GM21529 (cell line): ENCODE results near the gene IFI44L.

Experiments
- ATAC-seq: cut with Tn5 transposase; IDR thresholded peaks from one replicate; pipeline ENCODE4 v1.9.1; 2021; ENCODE audit not compliant: unreplicated experiment

The IFI44L gene

DNA sequence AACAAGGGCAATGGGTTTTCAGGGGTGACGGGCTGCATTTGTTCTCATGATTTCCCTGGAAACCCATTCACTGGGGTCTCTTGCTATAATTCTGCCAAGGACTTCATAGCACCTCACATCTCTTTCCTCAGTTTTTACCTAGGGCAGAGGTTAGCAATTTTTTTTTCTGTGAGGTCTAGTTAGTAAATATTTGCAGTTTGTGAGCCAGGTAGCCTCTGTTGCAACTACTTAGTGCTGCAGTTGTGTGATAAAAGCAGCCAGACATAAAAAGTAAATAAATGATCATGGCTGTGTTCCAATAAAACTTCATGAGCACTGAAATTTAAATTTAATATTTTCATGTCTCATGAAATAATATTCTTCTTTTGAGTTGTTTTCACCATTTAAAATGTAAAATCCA is 67.1 kb downstream of the IFI44L start:
- no peak for ATAC-seq

DNA sequence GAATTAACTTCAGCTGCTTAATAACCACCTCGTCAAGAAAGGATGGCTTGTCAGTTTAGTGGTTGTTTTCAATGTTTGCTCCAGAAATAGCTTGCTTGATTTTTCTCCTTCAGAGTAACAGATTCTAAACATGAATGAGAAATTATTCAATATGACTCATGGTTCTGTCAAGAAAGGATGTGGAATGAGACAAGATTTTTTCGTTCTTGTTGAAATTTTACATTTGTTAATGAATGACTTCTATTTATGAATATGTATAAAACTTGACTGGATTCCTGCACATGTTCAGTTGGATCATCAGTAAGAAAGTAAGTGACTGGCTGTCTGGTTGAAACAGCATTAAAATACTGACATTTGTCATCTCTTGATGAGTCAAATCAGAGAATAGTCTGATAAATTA is 67.7 kb downstream of the IFI44L start:
- ATAC-seq: no peak

GRCh38 chr1:78688697-78689096 is 68.4 kb downstream of the IFI44L start:
- no peak for ATAC-seq

DNA sequence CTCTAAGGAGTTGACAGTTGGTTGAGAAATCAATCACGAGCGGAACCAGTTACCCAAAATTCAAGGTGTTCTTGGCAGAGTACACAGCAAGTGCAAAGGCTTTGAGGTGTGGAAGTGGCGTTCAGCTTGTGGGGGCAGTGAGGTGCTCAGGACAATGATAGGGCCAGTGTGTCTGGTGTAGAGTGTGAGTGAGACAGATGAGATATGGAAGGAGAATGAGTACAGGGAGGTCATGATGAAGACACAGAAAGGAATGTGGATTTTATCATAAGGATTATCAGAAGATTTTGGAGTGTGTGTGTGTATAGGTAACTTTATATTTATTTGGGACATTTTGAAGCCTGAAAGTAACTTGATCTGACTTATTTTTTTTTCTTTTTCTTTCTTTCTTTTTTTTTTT is 70.3 kb downstream of the IFI44L start:
- no peak for ATAC-seq

- no peak for ATAC-seq
Measured at GRCh38 chr1:78691995-78692747, 71.9 kb downstream of the IFI44L start.
